PC-3 (cell line): ENCODE results near the gene BCL3. TPM values are rescaled to one million over a fixed set of nuclear protein-coding genes. Genes with fewer than 3 reads are reported as not detected.

Source experiments
- ATAC-seq: fragments of 200-7000 bp; cut with Tn5 transposase; 2 replicates; pipeline ENCODE4 v1.9.1; 2020; ENCODE audit warnings: mild to moderate bottlenecking, moderate library complexity
- BruUV-seq: library from RNA; stranded (reverse); fragments of 400-500 nt; replicated peaks from 2 replicates; lab custom pipeline; 2021; lab: Mats Ljungman, UMichigan
- CTCF ChIA-PET: fragments of 300-600 bp; sonication (Branson Sonifier 250); formaldehyde crosslinking; loops from one replicate; lab custom pipeline; 2022; ENCODE audit warnings: antibody characterized with exemption; lab: Charles Lee
- POLR2A ChIA-PET: fragments of 300-600 bp; sonication (Branson Sonifier 250); formaldehyde crosslinking; loops from one replicate; lab custom pipeline; 2022; ENCODE audit warnings: antibody characterized with exemption; ENCODE audit not compliant: unreplicated experiment; lab: Charles Lee
- DNase-seq: peaks from one replicate; pipeline ENCODE4 v3.0.0-alpha.2; 2015
- H2AFZ ChIP-seq: fragments of 300-600 bp; sonication (generic); 2 replicates; pipeline ENCODE4 v1.6.0; 2016; ENCODE audit warnings: antibody characterized with exemption, low read length
- H3F3A ChIP-seq: fragments of 300-600 bp; sonication (generic); one replicate; pipeline ENCODE4 v1.6.0; 2017; ENCODE audit warnings: antibody characterized with exemption, low read length, control low read depth, mild to moderate bottlenecking; ENCODE audit not compliant: unreplicated experiment
- H3K27ac ChIP-seq: fragments of 300-600 bp; sonication (generic); 2 replicates; pipeline ENCODE4 v1.5.1; 2016; ENCODE audit warnings: mild to moderate bottlenecking, low read length
- H3K27me3 ChIP-seq: fragments of 300-600 bp; sonication (generic); 2 replicates; pipeline ENCODE4 v1.6.1; 2016; ENCODE audit warnings: low read length, mixed read lengths
- H3K36me3 ChIP-seq: fragments of 300-600 bp; sonication (generic); 2 replicates; pipeline ENCODE4 v1.6.1; 2016; ENCODE audit warnings: low read depth, mixed run types, low read length, mixed read lengths
- H3K4me1 ChIP-seq: fragments of 300-600 bp; sonication (generic); 2 replicates; pipeline ENCODE4 v1.5.1; 2016; ENCODE audit warnings: low read length; ENCODE audit not compliant: insufficient read depth
- H3K4me2 ChIP-seq: fragments of 300-600 bp; sonication (generic); 2 replicates; pipeline ENCODE4 v1.6.0; 2016; ENCODE audit warnings: low read length
- H3K4me3 ChIP-seq: fragments of 300-600 bp; sonication (generic); 2 replicates; pipeline ENCODE4 v1.5.1; 2016; ENCODE audit warnings: mild to moderate bottlenecking, low read length, mixed read lengths
- H3K79me2 ChIP-seq: fragments of 300-600 bp; sonication (generic); 2 replicates; pipeline ENCODE4 v1.6.1; 2017; ENCODE audit warnings: low read length, mixed read lengths
- H3K9ac ChIP-seq: fragments of 300-600 bp; sonication (generic); 2 replicates; pipeline ENCODE4 v1.6.0; 2016; ENCODE audit warnings: mild to moderate bottlenecking, low read length
- H3K9me2 ChIP-seq: fragments of 300-600 bp; sonication (generic); replicated peaks from 2 replicates; pipeline ENCODE4 v1.6.1; 2016; ENCODE audit warnings: mixed run types, low read length, mixed read lengths
- H3K9me3 ChIP-seq: fragments of 300-600 bp; sonication (generic); 2 replicates; pipeline ENCODE4 v1.6.1; 2016; ENCODE audit warnings: low read length, mixed read lengths
- H4K20me1 ChIP-seq: fragments of 300-600 bp; sonication (generic); 2 replicates; pipeline ENCODE4 v1.6.1; 2016; ENCODE audit warnings: low read length, mixed read lengths
- CTCF ChIP-seq: fragments of 300-600 bp; sonication (generic); conservative IDR thresholded peaks from 2 replicates; pipeline ENCODE4 v1.5.1; 2017; ENCODE audit warnings: antibody characterized with exemption, low read depth, mild to moderate bottlenecking, low read length
- EZH2 ChIP-seq: fragments of 300-600 bp; sonication (generic); IDR thresholded peaks from one replicate; pipeline ENCODE4 v1.6.1; 2017; ENCODE audit warnings: antibody characterized with exemption, mild to moderate bottlenecking, low read length; ENCODE audit not compliant: unreplicated experiment
- EZH2phosphoT487 ChIP-seq: fragments of 300-600 bp; sonication (generic); IDR thresholded peaks from 2 replicates; pipeline ENCODE4 v1.6.1; 2018; ENCODE audit warnings: mild to moderate bottlenecking, antibody characterized with exemption, low read length, borderline replicate concordance
- intact Hi-C: fragments of 100-400 bp; cut with micrococcal nuclease; formaldehyde crosslinking; loops from 2 replicates; pipeline ENCODE4 v1.9.0; 2023
- total RNA-seq: library from RNA; depleted of rRNA; stranded (reverse); fragments of >200 nt; gene quantifications from 2 replicates; pipeline ENCODE4 v1.2.3, GENCODE V29; 2014

BCL3 gene
- total RNA-seq, 1 experiment from 2014 or later: 25.5 TPM

DNA sequence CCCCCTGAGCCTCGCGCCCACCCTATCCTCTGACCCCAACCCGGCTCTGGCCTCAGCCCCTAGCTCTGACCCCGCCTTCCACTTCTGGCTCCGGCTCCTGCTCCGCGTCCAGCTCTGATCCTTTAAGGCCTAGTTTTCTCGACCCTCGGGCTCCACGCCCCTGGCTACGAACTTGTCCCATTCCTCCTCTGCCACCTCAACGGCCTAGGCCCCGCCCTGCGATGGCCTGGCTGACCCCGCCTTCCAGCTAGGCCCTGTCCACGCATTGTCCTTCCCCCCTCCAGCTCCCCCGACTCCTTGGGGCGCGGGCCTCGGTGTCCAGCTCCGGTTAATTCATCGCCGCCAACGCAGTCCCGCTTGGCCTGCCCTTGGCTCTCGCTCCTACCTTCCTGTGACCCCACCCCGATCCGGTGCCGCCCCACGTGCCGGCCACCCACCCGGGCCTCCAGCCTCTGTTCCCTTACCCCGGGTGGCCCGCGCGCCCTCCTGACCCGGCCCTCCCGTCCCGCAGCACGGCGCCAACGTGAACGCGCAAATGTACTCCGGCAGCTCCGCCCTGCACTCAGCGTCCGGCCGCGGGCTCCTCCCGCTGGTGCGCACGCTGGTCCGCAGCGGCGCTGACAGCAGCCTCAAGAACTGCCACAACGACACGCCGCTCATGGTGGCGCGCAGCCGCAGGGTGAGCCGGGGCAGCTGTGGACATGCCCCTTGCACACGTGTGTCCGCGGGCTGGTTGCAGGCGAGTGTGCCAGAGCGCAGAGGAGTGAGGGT, 9.4 kb downstream of the BCL3 start:
- no peak overlapping the region for H3K27ac ChIP-seq
- H3K9ac ChIP-seq: no peak overlapping the region
- H3K9me2 ChIP-seq: no peaks in the 10 kb centered on the region
- H3K4me3 ChIP-seq: no peak overlapping the region
- ChIA-PET POLR2A (interaction anchor here (0.6 kb wide), 1 partner anchor 34 kb away, joined by 3 read pairs; no protein-coding TSS in a partner anchor), CTCF (no interaction called here)
- peaks cover 7% of the 10 kb centered on the region; the same call in 1 of the 2 replicates for H3K36me3 ChIP-seq
- TF ChIP-seq EZH2phosphoT487: no peak
- TF ChIP-seq EZH2: no peak
- no peak for TF ChIP-seq CTCF
- intact Hi-C loops: no loop called here
- peaks cover 7% of the 10 kb centered on the region for H3K79me2 ChIP-seq
- H2AFZ ChIP-seq: no peak overlapping the region
- H4K20me1 ChIP-seq: no peaks in the 10 kb centered on the region
- ATAC-seq (no peak), DNase-seq (no peak)
- H3K4me1 ChIP-seq: peaks cover 19% of the 10 kb centered on the region
- no TSS peak for BruUV-seq
- no peaks in the 10 kb centered on the region for H3F3A ChIP-seq
- no peaks in the 10 kb centered on the region for H3K27me3 ChIP-seq
- H3K4me2 ChIP-seq: no peak overlapping the region
- no peaks in the 10 kb centered on the region for H3K9me3 ChIP-seq

DNA sequence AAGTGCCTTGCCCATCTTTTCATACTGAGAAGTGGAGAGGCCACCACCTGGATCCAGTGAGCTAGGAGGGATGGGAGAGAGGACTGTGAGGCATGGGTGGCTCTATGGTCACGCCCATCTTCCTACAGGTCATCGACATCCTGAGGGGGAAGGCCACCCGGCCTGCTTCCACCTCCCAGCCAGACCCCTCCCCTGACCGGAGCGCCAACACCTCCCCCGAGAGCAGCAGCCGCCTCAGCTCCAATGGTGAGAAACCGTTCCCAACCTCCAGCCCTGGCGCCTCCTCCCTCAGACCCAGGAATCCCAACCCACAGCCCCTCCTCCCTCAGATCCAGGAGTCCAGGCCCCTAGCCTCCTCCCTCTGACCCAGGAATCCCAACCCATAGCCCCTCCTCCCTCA, 10.1 kb downstream of the BCL3 start:
- H3K4me3 ChIP-seq: no peak overlapping the region
- POLR2A ChIA-PET: no interaction called here
- H3K4me2 ChIP-seq: no peak overlapping the region
- H3F3A ChIP-seq: no peaks in the 10 kb centered on the region
- no peaks in the 10 kb centered on the region for H3K9me3 ChIP-seq
- H3K4me1 ChIP-seq: peaks cover 17% of the 10 kb centered on the region
- peaks cover 7% of the 10 kb centered on the region for H3K79me2 ChIP-seq
- ATAC-seq: no peak
- no peak for DNase-seq
- H3K27me3 ChIP-seq: no peaks in the 10 kb centered on the region
- H3K9ac ChIP-seq: no peak overlapping the region
- H3K36me3 ChIP-seq: peaks cover 7% of the 10 kb centered on the region; the same call in 1 of the 2 replicates
- no peaks in the 10 kb centered on the region for H3K9me2 ChIP-seq
- no peak overlapping the region for H2AFZ ChIP-seq
- TF ChIP-seq EZH2phosphoT487: no peak
- CTCF ChIA-PET: no interaction called here
- intact Hi-C loops: no loop called here
- H3K27ac ChIP-seq: no peak overlapping the region
- no TSS peak for BruUV-seq
- no peaks in the 10 kb centered on the region for H4K20me1 ChIP-seq

DNA sequence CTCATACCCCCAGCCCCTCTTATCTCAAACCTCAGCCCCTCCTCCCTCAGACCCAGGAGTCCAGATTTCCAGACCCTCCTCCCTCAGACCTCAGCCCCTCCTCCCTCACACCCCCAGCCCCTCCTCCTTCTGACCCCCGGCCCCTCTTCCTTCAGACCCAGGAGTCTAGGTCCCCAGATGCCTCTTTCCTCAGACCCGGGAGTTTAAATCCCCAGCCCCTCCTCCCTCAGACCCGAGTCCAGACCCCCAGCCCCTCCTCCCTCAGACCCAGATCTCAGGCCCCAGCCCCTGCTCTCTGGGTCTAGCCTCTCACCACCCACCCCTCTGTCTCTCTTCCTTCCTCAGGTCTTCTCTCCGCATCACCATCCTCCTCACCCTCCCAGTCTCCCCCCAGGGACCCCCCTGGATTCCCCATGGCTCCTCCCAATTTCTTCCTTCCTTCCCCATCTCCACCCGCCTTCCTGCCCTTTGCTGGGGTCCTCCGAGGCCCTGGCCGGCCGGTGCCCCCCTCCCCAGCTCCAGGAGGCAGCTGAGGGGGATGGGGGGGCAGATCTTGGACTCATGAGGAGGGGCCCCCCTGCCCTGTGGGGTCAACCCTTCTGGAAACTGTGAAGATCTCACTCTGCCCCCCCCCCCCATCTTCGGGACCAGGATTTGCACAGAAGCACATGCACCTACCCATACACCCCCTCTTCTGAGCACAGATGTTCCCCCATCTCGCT, 10.7 kb downstream of the BCL3 start:
- H4K20me1 ChIP-seq: no peaks in the 10 kb centered on the region
- H3K4me1 ChIP-seq: peaks cover 11% of the 10 kb centered on the region
- TSS peak; percentile 58 for BruUV-seq
- H3K79me2 ChIP-seq: peaks cover 7% of the 10 kb centered on the region
- DNase-seq (no peak), ATAC-seq (no peak)
- intact Hi-C loops: no loop called here
- TF ChIP-seq CTCF: no peak
- TF ChIP-seq EZH2phosphoT487: no peak
- TF ChIP-seq EZH2: no peak
- no peak overlapping the region for H2AFZ ChIP-seq
- ChIA-PET CTCF (no interaction called here), POLR2A (no interaction called here)
- H3F3A ChIP-seq: no peaks in the 10 kb centered on the region
- no peak overlapping the region for H3K27ac ChIP-seq
- no peak overlapping the region for H3K4me3 ChIP-seq
- H3K9me2 ChIP-seq: no peaks in the 10 kb centered on the region
- H3K9me3 ChIP-seq: no peaks in the 10 kb centered on the region
- no peak overlapping the region for H3K9ac ChIP-seq
- no peaks in the 10 kb centered on the region for H3K27me3 ChIP-seq
- no peak overlapping the region for H3K4me2 ChIP-seq
- H3K36me3 ChIP-seq: peaks cover 7% of the 10 kb centered on the region; the same call in 1 of the 2 replicates
